EH (cell line): ENCODE data around the gene SH2D5.

Source experiments
- DNase-seq: peaks from one replicate; pipeline ENCODE4 v3.0.0-alpha.2; 2015; ENCODE audit warnings: low read depth

SH2D5 gene

GRCh38 chr1:20713440-20713839 lies 19.1 kb downstream of the SH2D5 start:
- DNase-seq, result no peak

- DNase-seq, result no peak
Measured at GRCh38 chr1:20712215-20712577, 20.3 kb downstream of the SH2D5 start.

GRCh38 chr1:20711285-20712214 lies 21.0 kb downstream of the SH2D5 start:
- no peak for DNase-seq

DNA sequence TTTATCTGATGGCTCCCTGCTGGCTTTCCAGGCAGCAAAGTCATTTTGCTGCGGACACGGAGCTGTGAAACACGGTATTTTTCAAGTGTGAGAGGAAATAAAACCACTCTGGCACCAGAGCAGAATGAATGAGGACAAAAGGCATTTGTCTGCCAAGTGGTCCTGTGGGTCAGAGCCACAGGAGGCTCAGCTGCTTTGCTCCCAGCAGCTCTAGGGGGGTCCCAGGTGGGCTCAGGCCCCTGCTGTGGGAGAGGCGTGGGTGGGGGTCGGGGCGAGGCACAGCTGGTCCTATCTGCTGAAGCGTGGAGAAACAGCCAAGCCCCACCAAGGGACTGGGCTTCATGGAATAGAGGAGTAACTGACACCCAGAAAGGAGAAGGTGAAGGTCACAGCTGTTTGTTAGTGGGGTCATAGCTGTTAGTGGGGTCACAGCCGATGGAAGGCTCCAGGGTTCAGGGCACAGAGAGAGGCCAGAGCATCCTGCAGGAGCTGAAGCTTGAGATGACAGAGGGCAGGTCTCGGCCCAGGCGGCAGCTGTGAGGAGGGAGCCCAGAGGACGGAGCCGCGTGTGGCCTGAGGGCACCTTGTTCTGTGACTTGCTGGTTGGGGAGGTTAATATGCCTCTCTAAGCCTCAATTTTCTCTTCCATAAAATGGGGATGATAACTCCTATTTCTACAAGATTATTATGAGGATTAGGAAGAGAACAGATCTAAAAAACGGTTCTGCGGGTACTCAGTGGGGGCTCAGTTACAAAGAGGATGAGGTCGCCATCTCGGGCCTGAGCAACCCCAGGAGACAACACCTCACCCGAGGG lies 21.8 kb downstream of the SH2D5 start:
- no peak for DNase-seq

- no peak for DNase-seq
Measured at GRCh38 chr1:20709868-20710267, 22.6 kb downstream of the SH2D5 start.

DNA sequence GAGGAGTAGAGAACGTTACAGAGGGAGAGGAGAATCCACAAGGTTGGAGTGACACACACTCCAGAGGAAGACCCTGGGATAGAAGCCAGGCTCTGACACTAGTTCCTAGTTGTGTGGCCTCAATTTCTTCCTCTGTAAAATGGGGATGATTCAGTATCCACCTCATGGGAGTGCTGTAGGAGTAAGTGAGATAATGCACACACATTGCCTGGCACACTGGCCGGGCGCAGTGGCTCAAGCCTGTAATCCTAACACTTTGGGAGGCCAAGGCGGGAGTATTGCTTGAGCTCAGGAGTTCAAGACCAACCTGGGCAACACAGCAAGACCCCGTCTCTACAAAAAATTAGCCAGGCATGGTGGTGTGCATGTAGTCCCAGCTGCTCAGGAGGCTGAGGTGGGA lies 23.6 kb downstream of the SH2D5 start:
- DNase-seq, result no peak

DNA sequence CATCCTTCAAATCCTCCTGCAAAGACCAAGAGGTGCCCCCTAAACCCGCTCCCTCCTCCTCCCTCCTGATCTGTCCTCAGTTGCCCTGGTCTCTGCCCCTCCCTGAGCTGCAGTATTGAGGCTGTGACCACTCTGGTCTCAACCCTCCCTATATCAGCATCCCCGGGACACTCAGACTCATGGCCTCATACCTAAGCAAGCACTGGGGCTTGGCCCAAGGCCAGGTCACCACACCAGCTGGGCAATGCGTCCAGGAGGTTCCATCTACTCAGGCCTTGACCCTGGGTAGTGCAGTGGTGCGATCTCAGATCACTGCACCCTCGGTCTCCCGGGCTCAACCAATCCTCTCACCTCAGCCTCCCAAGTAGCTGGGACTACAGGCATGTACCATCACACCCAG lies 24.4 kb downstream of the SH2D5 start:
- no peak for DNase-seq

GRCh38 chr1:20706841-20707240 lies 25.7 kb downstream of the SH2D5 start:
- DNase-seq, result no peak

GRCh38 chr1:20705203-20705755 lies 27.2 kb downstream of the SH2D5 start:
- DNase-seq, result no peak

- no peak for DNase-seq
Measured at GRCh38 chr1:20704390-20705202, 27.9 kb downstream of the SH2D5 start.

DNA sequence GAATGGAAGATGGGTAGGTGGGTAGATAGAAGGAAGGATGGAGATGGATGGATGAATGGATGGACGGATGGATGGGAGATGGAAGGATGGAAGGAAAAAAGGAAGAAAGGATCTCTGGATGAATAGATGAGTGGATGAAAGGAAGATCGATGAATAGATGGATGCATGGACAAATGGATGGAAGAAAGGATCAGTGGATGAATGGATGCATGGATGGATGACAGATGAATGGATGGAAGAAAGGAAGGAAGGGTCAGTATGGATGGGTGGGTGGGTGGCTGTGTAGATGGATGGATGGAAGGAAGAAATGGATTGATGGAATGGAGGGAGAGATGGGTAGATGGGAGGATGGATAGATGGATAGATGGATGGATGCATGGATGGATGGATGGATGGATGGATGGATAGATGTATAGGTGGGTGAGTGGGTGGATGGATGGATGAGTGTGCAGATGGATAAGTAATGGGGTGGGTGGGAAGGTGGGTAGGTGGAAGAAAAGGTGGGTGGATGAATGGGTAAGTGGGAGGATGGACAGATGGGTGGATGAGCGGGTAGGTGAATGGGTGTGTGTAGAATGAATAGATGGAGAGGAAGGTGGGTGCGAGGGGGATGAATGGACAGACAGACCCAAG lies 29.3 kb downstream of the SH2D5 start:
- no peak for DNase-seq

- peak; percentile 50 for DNase-seq
Measured at GRCh38 chr1:20702416-20702815, 30.1 kb downstream of the SH2D5 start.

DNA sequence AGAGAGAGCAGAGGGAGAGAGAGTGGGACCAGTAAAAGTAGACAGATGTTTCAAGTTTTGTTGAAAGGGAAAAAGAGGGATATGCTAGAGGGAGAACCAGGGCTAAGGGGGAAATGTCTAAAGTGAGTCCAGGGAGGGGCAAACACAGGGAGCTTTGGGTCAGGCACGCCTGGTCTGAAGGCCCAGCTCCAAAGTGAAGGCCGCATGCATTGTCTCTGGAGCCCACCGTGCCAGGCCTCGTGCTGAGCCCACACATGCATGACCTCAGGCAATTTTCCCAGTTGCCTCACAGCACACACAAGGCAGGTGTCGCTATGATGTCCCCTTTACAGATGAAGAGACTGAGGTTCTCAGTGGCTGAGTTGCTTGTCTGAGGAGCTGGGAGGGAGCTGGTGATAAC lies 30.7 kb downstream of the SH2D5 start:
- no peak for DNase-seq

DNA sequence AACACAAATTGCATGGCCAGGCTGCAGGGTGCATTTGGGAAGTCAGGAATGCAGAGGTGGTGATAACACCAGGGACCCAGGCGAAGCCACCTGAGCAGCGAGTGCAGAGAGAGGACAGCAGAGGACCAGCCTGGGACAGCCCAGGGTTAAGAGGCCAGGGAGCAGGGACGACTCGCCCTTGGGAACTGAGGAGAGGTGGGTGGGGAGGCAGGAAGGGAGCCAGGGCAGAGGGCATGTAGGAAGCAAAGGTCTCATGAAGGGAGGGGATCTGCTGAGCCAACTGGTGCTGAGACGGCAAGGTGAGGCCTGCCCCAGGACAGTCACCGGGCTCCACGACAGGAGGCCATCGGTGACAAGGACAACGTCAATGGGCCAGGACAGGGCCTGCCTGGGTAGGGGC lies 31.1 kb downstream of the SH2D5 start:
- DNase-seq, result no peak

- DNase-seq, result no peak
Measured at GRCh38 chr1:20700636-20701215, 31.8 kb downstream of the SH2D5 start.

DNA sequence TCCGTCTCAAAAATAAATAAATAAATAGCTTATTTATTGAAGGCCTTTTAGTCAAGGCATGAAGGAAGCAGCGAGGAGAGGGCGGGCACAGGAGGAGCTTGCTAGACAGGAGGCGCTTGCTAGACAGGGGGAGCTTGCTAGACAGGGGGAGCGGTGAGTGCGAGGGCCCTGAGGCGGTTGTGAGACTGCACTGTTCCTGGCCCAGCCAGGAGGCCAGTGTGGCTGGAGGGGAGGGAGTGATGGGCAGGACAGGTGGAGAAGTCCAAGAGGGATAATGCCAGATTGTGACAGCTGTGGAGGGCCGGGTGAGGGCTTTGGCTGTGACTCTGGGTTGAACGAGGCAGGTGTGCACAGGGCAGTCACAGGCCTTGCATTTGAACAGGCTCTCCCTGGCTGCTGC lies 32.9 kb downstream of the SH2D5 start:
- DNase-seq, result no peak

GRCh38 chr1:20698195-20698910 lies 34.1 kb downstream of the SH2D5 start:
- DNase-seq, result peak; percentile 93

DNA sequence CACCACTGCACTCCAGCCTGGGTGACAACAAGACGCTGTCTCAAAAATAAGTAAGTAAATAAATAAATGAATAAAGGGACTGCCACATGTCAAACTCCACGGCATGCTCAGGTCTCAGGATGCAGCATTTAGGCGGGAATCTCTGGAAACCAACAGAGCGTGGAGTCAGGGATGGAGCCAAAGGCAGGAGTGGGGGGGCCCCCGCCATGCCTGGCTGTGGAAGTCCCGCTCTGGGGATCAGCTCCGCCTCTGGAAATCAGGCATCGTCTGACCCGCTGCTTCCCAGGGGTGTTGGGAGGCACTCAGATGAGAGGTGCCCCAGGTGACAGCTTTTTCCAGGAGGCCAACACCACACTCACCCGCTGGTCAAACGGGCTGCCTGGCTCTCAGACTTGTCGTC lies 34.9 kb downstream of the SH2D5 start:
- DNase-seq, result no peak

GRCh38 chr1:20696397-20697333 lies 35.8 kb downstream of the SH2D5 start:
- peak; percentile 98 for DNase-seq
